Measurements from ENCODE around the gene COQ8A. TPM values are rescaled to one million over a fixed set of nuclear protein-coding genes. Genes with fewer than 3 reads are reported as not detected.

Gene COQ8A
- polyA plus RNA-seq, 2 of the 4 experiments (the other 2 are of a cell fraction): 10.8 to 12.4 TPM

DNA sequence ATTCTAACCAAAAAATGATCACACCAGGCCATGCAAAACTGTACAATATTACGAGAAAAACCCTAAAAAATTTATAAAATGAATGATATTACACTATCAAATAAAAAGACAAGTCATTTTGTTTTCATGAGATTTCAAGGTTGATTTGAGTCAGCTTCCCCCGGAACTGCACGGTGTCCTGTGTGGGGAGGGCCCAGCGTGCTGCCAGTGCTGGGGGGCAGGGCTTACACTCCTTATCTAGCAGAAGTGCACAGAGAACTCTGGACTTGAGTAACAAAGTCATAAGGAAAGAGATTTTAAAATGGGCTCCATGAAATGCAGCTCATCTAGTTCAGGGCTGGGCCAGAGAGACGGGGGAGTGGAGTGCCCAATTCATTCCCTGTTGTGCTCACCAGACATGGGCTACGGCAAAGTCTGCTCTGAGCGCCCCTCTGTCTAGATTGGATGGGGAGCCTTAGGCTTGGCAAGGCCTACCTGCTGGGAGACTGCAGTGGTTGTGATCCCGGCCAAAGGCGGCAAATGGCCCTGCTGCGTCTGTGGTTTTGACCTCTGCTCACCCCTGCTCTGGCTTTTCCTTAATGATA lies 50.1 kb downstream of the COQ8A start (continued):
- no peak for TF ChIP-seq RARB (CRISPR knock-in tag; IDR thresholded peaks at IDR 0.05)
- TF ChIP-seq EHF (CRISPR knock-in tag; IDR thresholded peaks at IDR 0.05): no peak
- TF ChIP-seq ESRRA (IDR thresholded peaks at IDR 0.05; ENCODE audit: borderline replicate concordance, low read length): no peak
- no peak for TF ChIP-seq HOXA7 (CRISPR knock-in tag; IDR thresholded peaks at IDR 0.05)
- TF ChIP-seq RCOR1 (IDR thresholded peaks at IDR 0.05; ENCODE audit: low read depth, low read length): no peak
- TF ChIP-seq, protein P1, sequence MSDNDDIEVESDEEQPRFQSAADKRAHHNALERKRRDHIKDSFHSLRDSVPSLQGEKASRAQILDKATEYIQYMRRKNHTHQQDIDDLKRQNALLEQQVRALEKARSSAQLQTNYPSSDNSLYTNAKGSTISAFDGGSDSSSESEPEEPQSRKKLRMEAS (IDR thresholded peaks at IDR 0.05): no peak
- no peak for TF ChIP-seq RFX5 (IDR thresholded peaks at IDR 0.05)
- TF ChIP-seq RNF2 (IDR thresholded peaks at IDR 0.05; ENCODE audit: borderline replicate concordance, low read depth): no peak
- TF ChIP-seq CBX2 (IDR thresholded peaks at IDR 0.05; ENCODE audit: borderline replicate concordance, low read depth): no peak

DNA sequence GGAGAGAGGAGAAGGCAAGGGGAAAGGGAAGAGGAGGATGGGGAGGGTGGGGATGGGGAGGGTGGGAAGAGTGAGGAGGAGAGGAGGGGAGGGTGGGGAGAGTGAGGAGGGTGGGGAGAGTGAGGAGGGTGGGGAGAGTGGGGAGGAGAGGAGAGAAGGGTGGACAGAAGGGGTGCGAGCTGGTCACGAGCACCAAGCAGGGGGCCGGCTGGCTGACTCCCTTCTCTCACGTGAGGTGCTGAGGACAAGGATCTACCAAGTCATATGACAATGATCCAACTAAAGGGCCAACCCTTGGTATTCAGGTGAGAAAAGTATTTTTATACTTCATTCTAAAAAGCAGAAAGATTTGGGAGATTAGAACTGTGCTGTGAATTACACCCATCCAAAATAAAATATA lies 51.8 kb downstream of the COQ8A start:
- 92% methylated on average over 4 of the region's 4 CpGs for WGBS (ENCODE audit: missing lambda C conversion rate)
- Histone ChIP-seq H3K4me1 (no peaks in the 10 kb centered on the region), H3K4me2 (no peak overlapping the region), H3K4me3 (no peak overlapping the region), H3K9me3 (no peaks in the 10 kb centered on the region), H3K27ac (no peak overlapping the region)
- DNase-seq (ENCODE audit: low read depth in 1 of 2, low spot score in 1 of 2): no peak
- ATAC-seq: no peak
- ChIA-PET POLR2A (no interaction called here), CTCF (no interaction called here)
- no peak for FAIRE-seq
- TF ChIP-seq KDM1A (IDR thresholded peaks at IDR 0.05; ENCODE audit: low read depth) (no peak), FOXS1 (CRISPR knock-in tag; IDR thresholded peaks at IDR 0.05) (no peak), RAD21 (conservative IDR thresholded peaks at IDR 0.05 in 1 of 2, IDR thresholded peaks at IDR 0.05 in 1 of 2) (no peak), ZNF302 (CRISPR knock-in tag; IDR thresholded peaks at IDR 0.05) (no peak), FOSB (CRISPR knock-in tag; IDR thresholded peaks at IDR 0.05) (no peak), SREBF2 (IDR thresholded peaks at IDR 0.05) (no peak), ESRRA (IDR thresholded peaks at IDR 0.05; ENCODE audit: borderline replicate concordance, low read length) (no peak), TFCP2L1 (CRISPR knock-in tag; IDR thresholded peaks at IDR 0.05) (no peak)

DNA sequence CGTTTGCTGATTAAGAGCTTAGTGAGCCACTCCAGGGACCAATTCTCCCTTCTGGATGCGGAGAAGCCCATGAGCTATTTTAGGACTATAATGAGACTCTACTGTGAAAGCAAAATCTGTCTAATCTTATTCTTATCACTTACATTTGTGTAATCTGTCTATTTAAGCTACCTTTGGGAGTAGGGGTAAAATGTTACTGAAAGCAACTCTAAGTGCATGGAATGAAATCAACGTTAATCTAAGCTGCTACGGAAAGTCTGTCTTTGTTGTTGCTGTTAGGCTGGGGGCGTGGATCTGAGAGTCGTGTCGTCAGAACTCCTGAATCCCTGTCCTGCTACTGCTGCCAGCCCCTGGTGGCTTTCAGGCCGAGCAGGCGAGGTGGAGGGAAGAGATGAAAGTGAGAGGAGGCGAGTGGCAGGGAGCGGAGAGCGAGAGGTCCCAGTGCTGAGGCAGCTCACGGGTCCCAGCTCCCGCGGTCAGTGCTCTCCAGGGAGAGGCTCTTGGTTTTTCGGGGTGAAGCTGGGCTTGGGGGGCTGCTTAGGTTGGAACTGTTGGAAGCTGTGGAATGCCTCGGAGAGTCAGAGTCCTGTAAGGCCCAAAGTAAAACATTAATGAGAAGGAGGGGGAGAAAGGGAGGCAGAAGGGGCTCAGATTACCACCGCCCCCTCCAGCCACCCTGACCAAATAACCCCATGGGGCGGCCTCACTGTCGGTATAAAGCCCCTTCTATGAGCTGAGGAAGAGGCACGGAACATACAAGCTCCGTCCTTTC lies 53.9 kb downstream of the COQ8A start:
- no peaks in the 10 kb centered on the region for H3K9me3 ChIP-seq
- no peaks in the 10 kb centered on the region for H3K4me1 ChIP-seq
- DNase-seq (ENCODE audit: low read depth in 1 of 2, low spot score in 1 of 2) (no peak), ATAC-seq (peak; percentile 13 to 22; a peak in 2 of 6 replicates), FAIRE-seq (no peak)
- no peak for TF ChIP-seq RFX5 (IDR thresholded peaks at IDR 0.05)
- TF ChIP-seq EHMT2 (IDR thresholded peaks at IDR 0.05; ENCODE audit: low read depth): no peak
- TF ChIP-seq KDM1A (IDR thresholded peaks at IDR 0.05; ENCODE audit: low read depth): no peak
- no peak for TF ChIP-seq CBX8 (IDR thresholded peaks at IDR 0.05)
- TF ChIP-seq, protein P2, sequence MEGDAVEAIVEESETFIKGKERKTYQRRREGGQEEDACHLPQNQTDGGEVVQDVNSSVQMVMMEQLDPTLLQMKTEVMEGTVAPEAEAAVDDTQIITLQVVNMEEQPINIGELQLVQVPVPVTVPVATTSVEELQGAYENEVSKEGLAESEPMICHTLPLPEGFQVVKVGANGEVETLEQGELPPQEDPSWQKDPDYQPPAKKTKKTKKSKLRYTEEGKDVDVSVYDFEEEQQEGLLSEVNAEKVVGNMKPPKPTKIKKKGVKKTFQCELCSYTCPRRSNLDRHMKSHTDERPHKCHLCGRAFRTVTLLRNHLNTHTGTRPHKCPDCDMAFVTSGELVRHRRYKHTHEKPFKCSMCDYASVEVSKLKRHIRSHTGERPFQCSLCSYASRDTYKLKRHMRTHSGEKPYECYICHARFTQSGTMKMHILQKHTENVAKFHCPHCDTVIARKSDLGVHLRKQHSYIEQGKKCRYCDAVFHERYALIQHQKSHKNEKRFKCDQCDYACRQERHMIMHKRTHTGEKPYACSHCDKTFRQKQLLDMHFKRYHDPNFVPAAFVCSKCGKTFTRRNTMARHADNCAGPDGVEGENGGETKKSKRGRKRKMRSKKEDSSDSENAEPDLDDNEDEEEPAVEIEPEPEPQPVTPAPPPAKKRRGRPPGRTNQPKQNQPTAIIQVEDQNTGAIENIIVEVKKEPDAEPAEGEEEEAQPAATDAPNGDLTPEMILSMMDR (IDR thresholded peaks at IDR 0.05): no peak
- TF ChIP-seq ZFP36 (IDR thresholded peaks at IDR 0.05; ENCODE audit: borderline replicate concordance, partially characterized antibody): no peak
- no peak for TF ChIP-seq TP53 (CRISPR knock-in tag; IDR thresholded peaks at IDR 0.05)
- no peak for TF ChIP-seq RNF2 (IDR thresholded peaks at IDR 0.05; ENCODE audit: borderline replicate concordance, low read depth)
- TF ChIP-seq, protein P3, sequence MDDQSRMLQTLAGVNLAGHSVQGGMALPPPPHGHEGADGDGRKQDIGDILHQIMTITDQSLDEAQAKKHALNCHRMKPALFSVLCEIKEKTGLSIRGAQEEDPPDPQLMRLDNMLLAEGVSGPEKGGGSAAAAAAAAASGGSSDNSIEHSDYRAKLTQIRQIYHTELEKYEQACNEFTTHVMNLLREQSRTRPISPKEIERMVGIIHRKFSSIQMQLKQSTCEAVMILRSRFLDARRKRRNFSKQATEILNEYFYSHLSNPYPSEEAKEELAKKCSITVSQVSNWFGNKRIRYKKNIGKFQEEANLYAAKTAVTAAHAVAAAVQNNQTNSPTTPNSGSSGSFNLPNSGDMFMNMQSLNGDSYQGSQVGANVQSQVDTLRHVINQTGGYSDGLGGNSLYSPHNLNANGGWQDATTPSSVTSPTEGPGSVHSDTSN (IDR thresholded peaks at IDR 0.05): no peak
- TF ChIP-seq CHD2 (IDR thresholded peaks at IDR 0.05; ENCODE audit: low read length, partially characterized antibody): no peak
- no peak for TF ChIP-seq MAFK (IDR thresholded peaks at IDR 0.05; ENCODE audit: partially characterized antibody)
- TF ChIP-seq, protein P1 (IDR thresholded peaks at IDR 0.05): no peak
- TF ChIP-seq ESRRA (IDR thresholded peaks at IDR 0.05; ENCODE audit: borderline replicate concordance, low read length): no peak
- TF ChIP-seq SMC3 (IDR thresholded peaks at IDR 0.05): no peak
- TF ChIP-seq FOSB (CRISPR knock-in tag; IDR thresholded peaks at IDR 0.05): no peak
- no peak for TF ChIP-seq ZC3H11A (IDR thresholded peaks at IDR 0.05)
- no peak overlapping the region for H3K27ac ChIP-seq
- H3K4me3 ChIP-seq: no peak overlapping the region
- WGBS (ENCODE audit: missing lambda C conversion rate): 95% methylated on average over 22 of the region's 22 CpGs
- POLR2A ChIA-PET: no interaction called here
- CTCF ChIA-PET: interaction anchor here (1.1 to 1.2 kb wide), 2 partner anchors 8 to 11 kb away, joined by 3 read pairs; no protein-coding TSS in a partner anchor
- H3K4me2 ChIP-seq: no peak overlapping the region

All from A549 (cell line).